Measurements from ENCODE around the gene PTGER4.
"Not testable (repeated sequence)": the region's sequence is repeated elsewhere in the genome, so short reads cannot be mapped to it uniquely, and the experiment has no call there.

Gene PTGER4

DNA sequence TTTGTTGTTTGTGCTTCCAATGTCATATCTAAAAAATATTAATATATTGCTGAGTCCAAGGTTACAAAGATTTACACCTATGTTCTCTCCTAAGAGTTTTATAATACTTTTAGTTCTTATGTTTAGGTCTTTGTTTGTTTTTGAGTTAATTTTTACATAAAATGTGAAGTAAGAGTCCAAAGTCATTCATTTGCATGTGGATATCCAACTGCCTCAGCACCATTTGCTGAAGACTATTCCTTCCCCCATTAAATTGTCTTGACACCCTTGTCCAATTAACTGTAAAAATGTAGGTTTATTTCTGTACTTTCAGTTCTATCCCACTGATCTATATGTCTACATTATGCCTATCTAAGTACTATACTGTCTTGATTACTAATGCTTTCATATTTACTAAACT, 40.4 kb downstream of the PTGER4 start:
- TF ChIP-seq, protein P1, sequence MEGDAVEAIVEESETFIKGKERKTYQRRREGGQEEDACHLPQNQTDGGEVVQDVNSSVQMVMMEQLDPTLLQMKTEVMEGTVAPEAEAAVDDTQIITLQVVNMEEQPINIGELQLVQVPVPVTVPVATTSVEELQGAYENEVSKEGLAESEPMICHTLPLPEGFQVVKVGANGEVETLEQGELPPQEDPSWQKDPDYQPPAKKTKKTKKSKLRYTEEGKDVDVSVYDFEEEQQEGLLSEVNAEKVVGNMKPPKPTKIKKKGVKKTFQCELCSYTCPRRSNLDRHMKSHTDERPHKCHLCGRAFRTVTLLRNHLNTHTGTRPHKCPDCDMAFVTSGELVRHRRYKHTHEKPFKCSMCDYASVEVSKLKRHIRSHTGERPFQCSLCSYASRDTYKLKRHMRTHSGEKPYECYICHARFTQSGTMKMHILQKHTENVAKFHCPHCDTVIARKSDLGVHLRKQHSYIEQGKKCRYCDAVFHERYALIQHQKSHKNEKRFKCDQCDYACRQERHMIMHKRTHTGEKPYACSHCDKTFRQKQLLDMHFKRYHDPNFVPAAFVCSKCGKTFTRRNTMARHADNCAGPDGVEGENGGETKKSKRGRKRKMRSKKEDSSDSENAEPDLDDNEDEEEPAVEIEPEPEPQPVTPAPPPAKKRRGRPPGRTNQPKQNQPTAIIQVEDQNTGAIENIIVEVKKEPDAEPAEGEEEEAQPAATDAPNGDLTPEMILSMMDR (IDR thresholded peaks at IDR 0.05; ENCODE audit: low read depth, low read length), result no peak
- H3K4me3 ChIP-seq (ENCODE audit: low read depth, low read length), result no peak overlapping the region

DNA sequence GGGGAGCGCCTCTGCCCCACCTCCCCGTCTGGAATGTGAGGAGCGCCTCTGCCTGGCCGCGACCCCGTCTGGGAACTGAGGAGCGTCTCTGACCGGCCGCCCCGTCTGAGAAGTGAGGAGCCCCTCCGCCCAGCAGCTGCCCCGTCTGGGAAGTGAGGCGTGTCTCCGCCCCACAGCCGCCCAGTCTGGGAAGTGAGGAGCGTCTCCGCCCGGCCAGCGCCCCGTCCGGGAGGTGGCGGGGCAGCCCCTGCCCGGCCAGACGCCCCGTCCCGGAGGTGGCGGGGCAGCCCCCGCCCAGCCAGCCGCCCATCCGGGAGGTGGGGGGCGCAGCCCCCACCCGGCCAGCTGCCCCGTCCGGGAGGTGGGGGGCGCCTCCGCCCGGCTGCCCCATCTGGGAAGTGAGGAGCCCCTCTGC, 42.8 kb downstream of the PTGER4 start:
- H3K4me3 ChIP-seq (ENCODE audit: low read depth, low read length), result not testable (repeated sequence)

DNA sequence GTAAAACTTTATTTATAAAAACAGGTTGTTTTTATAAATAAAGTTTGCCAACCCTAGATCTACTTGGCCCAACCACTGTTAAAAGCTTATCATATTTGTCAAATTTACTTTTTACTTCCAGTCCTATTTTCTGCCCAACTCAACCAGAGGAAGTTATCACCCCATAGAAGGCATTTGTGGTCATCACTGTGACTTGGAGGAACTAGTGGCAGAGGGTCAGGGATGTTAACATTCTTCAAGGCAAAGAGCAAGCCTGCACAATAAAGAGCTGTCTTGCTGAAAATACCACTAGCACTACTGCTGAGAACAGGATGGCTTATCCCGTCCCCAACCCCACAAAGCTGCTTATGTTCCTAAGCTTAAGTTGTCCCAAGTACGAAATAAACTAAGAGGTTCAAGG, 53.7 kb downstream of the PTGER4 start:
- TF ChIP-seq, protein P1 (IDR thresholded peaks at IDR 0.05; ENCODE audit: low read depth, low read length), result no peak

DNA sequence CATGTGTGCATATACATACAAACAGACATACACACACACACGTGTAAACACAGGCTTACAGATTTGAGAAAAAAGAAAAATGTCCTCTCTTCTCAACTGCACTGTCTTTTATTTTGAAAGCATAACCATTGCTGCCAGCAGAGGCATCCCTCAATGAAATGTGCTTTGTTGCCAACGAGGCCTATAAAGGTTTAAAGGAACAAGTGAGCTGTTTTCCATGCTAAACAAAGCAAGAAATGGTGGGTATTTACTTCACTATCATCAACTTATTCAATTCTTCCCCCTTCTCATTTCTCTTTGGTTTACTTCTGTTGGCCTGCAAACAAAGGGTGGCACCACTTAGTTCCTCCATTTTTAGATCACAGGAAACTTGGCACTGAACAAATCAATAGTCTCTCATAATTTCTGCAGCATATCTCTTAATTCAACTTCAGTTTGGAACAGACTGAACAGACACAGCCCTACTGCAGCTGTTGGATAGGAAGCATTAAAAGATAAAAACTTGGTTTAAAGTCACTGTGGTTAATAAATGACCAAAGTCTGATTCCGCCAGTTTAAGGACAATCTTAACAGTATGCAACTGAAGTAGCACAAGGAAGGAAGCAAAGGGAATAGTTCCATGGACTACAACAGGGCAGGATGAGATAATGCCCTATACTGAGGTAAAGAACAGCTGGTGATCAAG, 54.3 kb downstream of the PTGER4 start:
- TF ChIP-seq, protein P1 (IDR thresholded peaks at IDR 0.05; ENCODE audit: low read depth, low read length), result no peak
- no peak overlapping the region for H3K4me3 ChIP-seq (ENCODE audit: low read depth, low read length)

More for the DNA sequence above, 53.7 kb downstream of the PTGER4 start:
- H3K4me3 ChIP-seq (ENCODE audit: low read depth, low read length), result no peak overlapping the region

DNA sequence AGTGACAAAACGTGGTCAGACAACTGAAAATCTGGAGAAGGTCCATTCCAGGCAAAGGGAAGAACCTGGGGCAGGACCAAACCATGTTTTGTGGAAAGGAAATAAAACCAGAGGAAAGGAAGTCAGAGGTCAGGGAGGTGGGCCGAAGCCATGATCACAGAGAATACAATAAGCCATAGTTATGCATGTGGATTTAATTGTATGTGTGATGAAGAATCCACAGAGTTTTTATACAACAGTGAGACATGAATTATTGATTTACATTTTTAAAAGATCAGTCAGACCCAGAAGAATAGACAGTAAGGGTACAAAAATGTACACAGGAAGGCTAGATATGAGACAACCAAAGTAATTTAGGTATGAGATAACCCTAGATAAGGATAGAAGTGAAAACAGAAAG, 55.3 kb downstream of the PTGER4 start:
- no peak overlapping the region for H3K4me3 ChIP-seq (ENCODE audit: low read depth, low read length)
- TF ChIP-seq, protein P1 (IDR thresholded peaks at IDR 0.05; ENCODE audit: low read depth, low read length), result no peak

DNA sequence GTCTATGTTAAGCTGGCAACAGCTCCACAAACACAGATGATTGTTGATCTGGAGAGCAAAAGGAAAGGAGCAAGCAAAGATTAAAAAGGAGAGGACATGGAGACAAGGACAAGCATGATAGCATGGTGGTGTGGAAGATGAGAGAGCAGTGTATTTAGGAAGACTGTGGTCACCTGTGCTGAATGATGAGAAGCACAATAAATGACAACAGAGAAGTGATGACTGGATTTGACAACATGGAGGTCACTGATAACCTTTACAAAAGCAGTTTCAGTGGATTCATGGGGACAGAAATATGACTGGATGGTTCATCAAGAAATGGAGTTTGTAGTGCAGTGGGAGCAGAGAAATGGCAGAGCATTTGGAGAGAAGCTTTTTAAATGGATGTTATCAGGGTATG, 55.9 kb downstream of the PTGER4 start:
- H3K4me3 ChIP-seq (ENCODE audit: low read depth, low read length), result no peak overlapping the region

DNA sequence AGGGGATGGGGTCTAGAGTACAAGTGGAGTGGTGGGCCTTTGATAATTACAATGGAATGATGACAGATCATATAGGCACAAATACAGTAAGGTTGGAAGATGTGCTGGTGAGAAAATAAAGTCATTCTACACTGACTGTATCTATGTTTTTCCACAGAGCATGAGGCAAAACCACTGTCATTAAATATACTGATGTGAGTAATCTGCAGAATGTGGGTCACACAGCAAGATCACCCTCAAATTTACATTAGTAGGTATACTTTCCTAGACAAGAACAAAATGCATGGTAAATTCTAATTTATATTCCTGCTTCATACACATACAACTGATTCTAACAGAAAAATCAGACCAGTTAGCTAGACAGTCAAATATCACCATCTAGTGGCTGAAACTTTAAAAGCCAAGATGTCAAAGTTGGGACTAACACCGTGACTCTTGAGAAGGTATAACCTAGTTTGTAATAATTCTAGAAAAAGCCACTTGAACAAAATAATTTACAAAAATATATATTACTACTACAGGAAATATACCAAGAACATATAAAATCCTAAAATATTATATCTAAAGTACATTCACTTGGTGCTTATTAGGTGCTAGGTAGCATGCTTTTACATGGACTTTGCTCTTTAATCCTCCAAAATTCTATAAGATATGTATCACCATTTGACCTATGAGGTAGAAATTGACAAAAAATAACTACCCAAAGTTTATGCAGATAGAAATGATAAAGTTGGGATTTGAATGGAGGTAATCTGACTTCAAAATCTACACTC, 56.6 kb downstream of the PTGER4 start:
- H3K4me3 ChIP-seq (ENCODE audit: low read depth, low read length), result no peak overlapping the region
- TF ChIP-seq, protein P1 (IDR thresholded peaks at IDR 0.05; ENCODE audit: low read depth, low read length), result peak; percentile 49; the same call in 1 of the 2 replicates

More for the DNA sequence above, 55.9 kb downstream of the PTGER4 start:
- TF ChIP-seq, protein P1 (IDR thresholded peaks at IDR 0.05; ENCODE audit: low read depth, low read length), result no peak
